IMR-90 (cell line): ENCODE measurements around the gene PRR14L. TPM values are rescaled to one million over a fixed set of nuclear protein-coding genes. Genes with fewer than 3 reads are reported as not detected.

Source experiments
- ATAC-seq: fragments of 200-7000 bp; cut with Tn5 transposase; 2 replicates; pipeline ENCODE4 v1.9.1; 2020; ENCODE audit warnings: low read depth, mild to moderate bottlenecking, moderate library complexity
- BruUV-seq: library from RNA; stranded (reverse); fragments of 400-500 nt; replicated peaks from 2 replicates; lab custom pipeline; 2021; lab: Mats Ljungman, UMichigan
- CTCF ChIA-PET: fragments of 300-600 bp; formaldehyde crosslinking; extraction: SDS; loops from one replicate; lab custom pipeline; 2021; ENCODE audit warnings: antibody characterized with exemption; lab: Yijun Ruan, JAX
- POLR2A ChIA-PET: fragments of 300-600 bp; sonication (Branson Sonifier 250); formaldehyde crosslinking; loops from one replicate; lab custom pipeline; 2022; ENCODE audit warnings: antibody characterized with exemption; ENCODE audit not compliant: unreplicated experiment; lab: Charles Lee
- DNase-seq: peaks from one replicate; pipeline ENCODE4 v3.0.0; 2013
- H2AFZ ChIP-seq: replicated peaks from 2 replicates; pipeline ENCODE3; 2013; ENCODE audit warnings: low read length, mild to moderate bottlenecking; ENCODE audit not compliant: poor library complexity
- H2AK5ac ChIP-seq: 2 replicates; pipeline ENCODE4 v1.6.1; 2013; ENCODE audit warnings: low read depth, low read length, inconsistent platforms
- H2AK9ac ChIP-seq: replicated peaks from 2 replicates; pipeline ENCODE3; 2013; ENCODE audit warnings: mild to moderate bottlenecking, low read depth, low read length, moderate library complexity; ENCODE audit not compliant: poor library complexity
- H2BK120ac ChIP-seq: 2 replicates; pipeline ENCODE4 v1.6.1; 2013; ENCODE audit warnings: low read depth, low read length, inconsistent platforms
- H2BK15ac ChIP-seq: 3 replicates; pipeline ENCODE4 v1.6.1; 2013; ENCODE audit warnings: low read depth, low read length, inconsistent platforms
- H2BK20ac ChIP-seq: 2 replicates; pipeline ENCODE4 v1.6.1; 2013; ENCODE audit warnings: low read depth, mild to moderate bottlenecking, inconsistent platforms, low read length, moderate library complexity
- H2BK5ac ChIP-seq: 2 replicates; pipeline ENCODE4 v1.6.1; 2013; ENCODE audit warnings: mild to moderate bottlenecking, low read depth, low read length, inconsistent platforms; ENCODE audit not compliant: poor library complexity, severe bottlenecking
- H3K14ac ChIP-seq: replicated peaks from 2 replicates; pipeline ENCODE4 v1.6.1; 2013; ENCODE audit warnings: low read depth, low read length, inconsistent platforms
- H3K18ac ChIP-seq: 2 replicates; pipeline ENCODE4 v1.6.1; 2013; ENCODE audit warnings: low read depth, low read length, control low read depth
- H3K23ac ChIP-seq: 2 replicates; pipeline ENCODE4 v1.6.1; 2013; ENCODE audit warnings: low read depth, low read length, inconsistent platforms
- H3K27ac ChIP-seq: 2 replicates; pipeline ENCODE4 v1.5.1; 2013; ENCODE audit warnings: mild to moderate bottlenecking, control low read depth, low read length; ENCODE audit not compliant: insufficient read depth
- H3K27me3 ChIP-seq: 2 replicates; pipeline ENCODE4 v1.6.1; 2013; ENCODE audit warnings: low read length; ENCODE audit not compliant: control insufficient read depth, insufficient read depth
- H3K36me3 ChIP-seq: 2 replicates; pipeline ENCODE4 v1.6.1; 2013; ENCODE audit warnings: low read length, mixed read lengths; ENCODE audit not compliant: control insufficient read depth, insufficient read depth
- H3K4ac ChIP-seq: 2 replicates; pipeline ENCODE4 v1.6.1; 2013; ENCODE audit warnings: low read depth, low read length, inconsistent platforms
- H3K4me1 ChIP-seq: 2 replicates; pipeline ENCODE4 v1.6.1; 2013; ENCODE audit warnings: low read length, mixed read lengths; ENCODE audit not compliant: control insufficient read depth, insufficient read depth
- H3K4me2 ChIP-seq: 2 replicates; pipeline ENCODE4 v1.6.1; 2013; ENCODE audit warnings: low read depth, mild to moderate bottlenecking, control low read depth, low read length, moderate library complexity
- H3K4me3 ChIP-seq: 2 replicates; pipeline ENCODE4 v1.5.1; 2013; ENCODE audit warnings: low read depth, mild to moderate bottlenecking, control low read depth, low read length, moderate library complexity; ENCODE audit not compliant: insufficient read depth
- H3K56ac ChIP-seq: 2 replicates; pipeline ENCODE4 v1.6.1; 2013; ENCODE audit warnings: low read length, inconsistent platforms; ENCODE audit not compliant: insufficient read depth; ENCODE audit errors: extremely low read depth
- H3K79me1 ChIP-seq, 2 experiments: 2 replicates each; pipeline ENCODE4 v1.6.1; 2013; ENCODE audit warnings: low read length in 2 of 2, inconsistent platforms in 1 of 2, low read depth in 1 of 2
- H3K9ac ChIP-seq: 2 replicates; pipeline ENCODE4 v1.6.1; 2013; ENCODE audit warnings: low read depth, low read length, control low read depth
- H3K9me1 ChIP-seq: 2 replicates; pipeline ENCODE4 v1.6.1; 2013; ENCODE audit warnings: low read length, inconsistent platforms; ENCODE audit not compliant: insufficient read depth
- H3K9me3 ChIP-seq: 2 replicates; pipeline ENCODE4 v1.6.1; 2013; ENCODE audit warnings: low read length; ENCODE audit not compliant: control insufficient read depth, insufficient read depth
- H4K20me1 ChIP-seq: 2 replicates; pipeline ENCODE4 v1.6.1; 2013; ENCODE audit warnings: low read length, inconsistent platforms; ENCODE audit not compliant: insufficient read depth
- H4K5ac ChIP-seq: 2 replicates; pipeline ENCODE4 v1.6.1; 2013; ENCODE audit warnings: mild to moderate bottlenecking, low read depth, low read length, control low read depth
- H4K8ac ChIP-seq, 2 experiments: 2 replicates each; pipeline ENCODE4 v1.6.1; 2013; ENCODE audit warnings: low read depth in 2 of 2, low read length in 2 of 2, control low read depth in 1 of 2, inconsistent platforms in 1 of 2
- H4K91ac ChIP-seq: 2 replicates; pipeline ENCODE4 v1.6.1; 2013; ENCODE audit warnings: low read depth, low read length, inconsistent platforms; ENCODE audit not compliant: insufficient read depth
- BHLHE40 ChIP-seq: fragments of 150-350 bp; IDR thresholded peaks from 2 replicates; pipeline ENCODE4 v1.6.1; 2016; ENCODE audit warnings: mild to moderate bottlenecking, low read depth, low read length
- CEBPB ChIP-seq: IDR thresholded peaks from 2 replicates; pipeline ENCODE4 v1.6.1; 2012; ENCODE audit warnings: low read depth, low read length, improper control_type of control experiment
- MAFK ChIP-seq: IDR thresholded peaks from 2 replicates; pipeline ENCODE4 v1.6.1; 2012; ENCODE audit warnings: low read depth, low read length, improper control_type of control experiment
- MXI1 ChIP-seq: IDR thresholded peaks from 2 replicates; pipeline ENCODE4 v1.6.1; 2012; ENCODE audit warnings: low read depth, mild to moderate bottlenecking, low read length, moderate library complexity, borderline replicate concordance
- NFE2L2 ChIP-seq: fragments of 150-350 bp; IDR thresholded peaks from 2 replicates; pipeline ENCODE4 v1.6.1; 2016; ENCODE audit warnings: low read depth, mild to moderate bottlenecking, low read length
- POLR2A ChIP-seq: IDR thresholded peaks from 2 replicates; pipeline ENCODE4 v1.6.1; 2012; ENCODE audit warnings: mild to moderate bottlenecking, low read depth, low read length
- RCOR1 ChIP-seq: IDR thresholded peaks from 2 replicates; pipeline ENCODE4 v1.6.1; 2012; ENCODE audit warnings: mild to moderate bottlenecking, low read length, improper control_type of control experiment; ENCODE audit not compliant: insufficient replicate concordance
- WGBS, 2 experiments: methylation state at CpG; one replicate each; pipeline versions ENCODE4 v1.1.5 to v1.1.7; 2013; ENCODE audit warnings: missing lambda C conversion rate in 2 of 2; ENCODE audit not compliant: insufficient read length in 1 of 2; ENCODE audit errors: extremely low coverage in 2 of 2; 5-methylcytosine and 5-hydroxymethylcytosine counted together
- dilution Hi-C: fragments of 300-500 bp; cut with HindIII; formaldehyde crosslinking; loops from one replicate; pipeline ENCODE4 v1.14.3; 2018; ENCODE audit warnings: low sequenced_read_pairs; ENCODE audit not compliant: unreplicated experiment
- in situ Hi-C: fragments of 300-500 bp; cut with MboI; formaldehyde crosslinking; loops from 3 replicates; pipeline ENCODE4 v1.14.3; 2019; ENCODE audit warnings: low sequenced_read_pairs, inconsistent platforms, mixed read lengths
- intact Hi-C: fragments of 100-400 bp; cut with micrococcal nuclease; formaldehyde crosslinking; loops from 2 replicates; pipeline ENCODE4 v1.10.0; 2022
- polyA plus RNA-seq, 3 experiments: library from polyadenylated mRNA; depleted of rRNA; stranded (reverse); fragments of >200 nt; gene quantifications; 2 replicates each; pipeline ENCODE4 v1.2.3, GENCODE V29; 2012; ENCODE audit warnings: low replicate concordance in 1 of 3
- total RNA-seq: library from RNA; depleted of rRNA; stranded (reverse); fragments of >200 nt; gene quantifications from 2 replicates; pipeline ENCODE4 v1.2.3, GENCODE V29; 2012
- TF ChIP-seq, protein P1 (sequence below): fragments of 150-350 bp; IDR thresholded peaks from 2 replicates; pipeline ENCODE4 v1.6.1; 2017; ENCODE audit warnings: mild to moderate bottlenecking, antibody characterized with exemption, low read length, low read depth
- TF ChIP-seq, protein P2 (sequence below): fragments of 150-350 bp; IDR thresholded peaks from 2 replicates; pipeline ENCODE4 v1.6.1; 2016; ENCODE audit warnings: low read depth, mild to moderate bottlenecking, low read length, moderate library complexity, borderline replicate concordance

Gene PRR14L
- total and polyA plus RNA-seq, 2 of the 4 experiments (the other 2 are of a cell fraction), result 9.0 to 19.7 TPM

DNA sequence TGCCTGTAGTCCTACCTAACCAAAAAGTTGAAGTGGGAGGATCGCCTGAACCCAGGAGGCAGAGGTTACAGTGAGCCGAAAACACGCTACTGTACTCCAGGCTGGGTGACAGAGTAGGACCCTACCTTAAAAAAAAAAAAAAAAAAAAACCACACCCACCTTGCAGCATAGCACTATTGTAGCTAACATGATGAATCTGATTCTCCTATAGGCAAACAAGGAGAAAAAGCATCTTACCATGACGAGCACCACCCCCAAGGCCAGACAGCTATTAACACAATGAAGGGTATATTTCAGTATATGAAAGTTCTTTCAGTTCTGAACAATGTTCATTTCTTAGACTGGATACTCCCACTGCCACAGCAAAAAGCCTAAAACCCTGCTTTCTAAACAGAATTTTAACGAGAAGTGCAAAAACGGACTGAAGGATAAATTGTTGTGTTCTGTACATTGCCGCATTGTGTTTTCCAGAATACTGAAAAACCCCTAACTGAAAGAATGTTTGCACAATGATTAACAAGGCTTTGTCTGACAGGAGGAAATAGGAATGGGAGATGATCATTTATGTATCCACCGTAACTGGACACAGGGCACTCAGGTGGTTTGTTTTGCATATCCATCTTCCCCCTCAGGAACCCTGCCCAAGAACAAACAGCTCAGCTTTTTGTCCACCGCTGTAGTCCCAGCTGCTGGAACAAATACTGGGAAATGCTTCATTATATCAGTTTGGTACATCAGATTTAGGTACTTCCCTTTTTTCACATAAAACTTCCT, 96.8 kb downstream of the PRR14L start (continued):
- TF ChIP-seq RCOR1, result no peak
- no peak for TF ChIP-seq NFE2L2

DNA sequence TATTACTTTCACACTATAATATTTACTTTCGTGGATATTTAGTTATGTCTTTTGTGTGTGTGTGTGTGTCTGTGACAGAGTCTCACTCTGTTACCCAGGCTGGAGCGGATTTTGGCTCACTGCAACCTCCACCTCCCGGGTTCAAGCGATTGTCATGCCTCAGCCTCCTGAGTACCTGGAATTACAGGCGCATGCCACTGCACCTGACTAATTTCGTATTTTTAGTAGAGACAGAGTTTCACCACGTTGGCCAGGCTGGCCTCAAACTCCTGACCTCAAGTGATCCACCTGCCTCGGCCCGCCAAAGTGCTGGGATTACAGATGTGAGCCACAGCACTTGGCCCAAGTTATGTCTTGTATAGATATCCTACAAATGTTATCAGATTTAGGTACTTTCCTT, 97.8 kb downstream of the PRR14L start:
- 94% methylated on average over 5 of the region's 9 CpGs; no CpG with 5 or more reads in 1 of the 2 experiments for WGBS, 2 experiments
- H3K4me2 ChIP-seq, result no peak overlapping the region
- peaks cover 26% of the 10 kb centered on the region for H3K9me1 ChIP-seq
- H3K4me1 ChIP-seq, result peaks cover 18% of the 10 kb centered on the region
- H3K9ac ChIP-seq, result no peak overlapping the region
- H4K20me1 ChIP-seq, result peaks cover 2% of the 10 kb centered on the region; the same call in 1 of the 2 replicates
- peaks cover 35 to 72% of the 10 kb centered on the region in 2 experiments for H3K79me1 ChIP-seq
- H3K56ac ChIP-seq, result no peak overlapping the region
- no peak overlapping the region for H3K14ac ChIP-seq
- no peak for ATAC-seq
- no peak overlapping the region for H2BK15ac ChIP-seq
- peak overlapping the region in 1 of 2 experiments; percentile 28; a peak in 1 of 4 replicates for H4K8ac ChIP-seq
- no peak overlapping the region for H3K18ac ChIP-seq
- peak overlapping the region; percentile 72 for H2AK5ac ChIP-seq
- no peak overlapping the region for H3K23ac ChIP-seq
- H2AK9ac ChIP-seq, result no peak overlapping the region
- CTCF ChIA-PET, result no interaction called here
- peak overlapping the region; percentile 32 for H4K91ac ChIP-seq
- no TSS peak for BruUV-seq
- H3K36me3 ChIP-seq, result peaks cover 9% of the 10 kb centered on the region
- no peak overlapping the region for H3K27ac ChIP-seq
- intact Hi-C loops, result no loop called here
- POLR2A ChIA-PET, result no interaction called here
- peak overlapping the region; percentile 56 for H2BK5ac ChIP-seq
- no peak overlapping the region for H2AFZ ChIP-seq
- no peaks in the 10 kb centered on the region for H3K9me3 ChIP-seq
- H4K5ac ChIP-seq, result no peak overlapping the region
- no peak overlapping the region; the same call in 1 of the 2 replicates for H2BK20ac ChIP-seq
- no peak overlapping the region for H3K4me3 ChIP-seq
- in situ Hi-C loops, result no loop called here
- TF ChIP-seq CEBPB, result no peak
- no peak for TF ChIP-seq MXI1
- TF ChIP-seq, protein P1, sequence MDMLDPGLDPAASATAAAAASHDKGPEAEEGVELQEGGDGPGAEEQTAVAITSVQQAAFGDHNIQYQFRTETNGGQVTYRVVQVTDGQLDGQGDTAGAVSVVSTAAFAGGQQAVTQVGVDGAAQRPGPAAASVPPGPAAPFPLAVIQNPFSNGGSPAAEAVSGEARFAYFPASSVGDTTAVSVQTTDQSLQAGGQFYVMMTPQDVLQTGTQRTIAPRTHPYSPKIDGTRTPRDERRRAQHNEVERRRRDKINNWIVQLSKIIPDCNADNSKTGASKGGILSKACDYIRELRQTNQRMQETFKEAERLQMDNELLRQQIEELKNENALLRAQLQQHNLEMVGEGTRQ, result no peak
- TF ChIP-seq BHLHE40, result no peak
- TF ChIP-seq, protein P2, sequence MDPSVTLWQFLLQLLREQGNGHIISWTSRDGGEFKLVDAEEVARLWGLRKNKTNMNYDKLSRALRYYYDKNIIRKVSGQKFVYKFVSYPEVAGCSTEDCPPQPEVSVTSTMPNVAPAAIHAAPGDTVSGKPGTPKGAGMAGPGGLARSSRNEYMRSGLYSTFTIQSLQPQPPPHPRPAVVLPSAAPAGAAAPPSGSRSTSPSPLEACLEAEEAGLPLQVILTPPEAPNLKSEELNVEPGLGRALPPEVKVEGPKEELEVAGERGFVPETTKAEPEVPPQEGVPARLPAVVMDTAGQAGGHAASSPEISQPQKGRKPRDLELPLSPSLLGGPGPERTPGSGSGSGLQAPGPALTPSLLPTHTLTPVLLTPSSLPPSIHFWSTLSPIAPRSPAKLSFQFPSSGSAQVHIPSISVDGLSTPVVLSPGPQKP, result no peak
- TF ChIP-seq POLR2A, result no peak
- no peak for TF ChIP-seq MAFK
- H3K4ac ChIP-seq, result no peak overlapping the region
- no peaks in the 10 kb centered on the region for H3K27me3 ChIP-seq
- no peak for DNase-seq
- H2BK120ac ChIP-seq, result peak overlapping the region; percentile 29; the same call in 1 of the 2 replicates
- dilution Hi-C loops, result no loop called here
